Upper lobe of left lung (tissue), 6 donors: ENCODE measurements around the gene AKAP5. TPM values are rescaled to one million over a fixed set of nuclear protein-coding genes. Genes with fewer than 3 reads are reported as not detected.

Experiments used
- ATAC-seq, 2 donors: fragments of 200-7000 bp; cut with Tn5 transposase; one replicate each; pipeline ENCODE4 v1.9.1; 2022; ENCODE audit warnings: mild to moderate bottlenecking in 2 of 2, moderate library complexity in 2 of 2; ENCODE audit not compliant: low FRiP score in 2 of 2
- DNase-seq, 2 donors: peaks; one replicate each; pipeline ENCODE4 v3.0.0-alpha.2; 2019 to 2020
- H3K27ac ChIP-seq, 4 donors: fragments of 200-600 bp; sonication (generic); one replicate each; pipeline ENCODE4 v1.5.1; 2016 to 2019
- H3K27me3 ChIP-seq, 4 donors: fragments of 200-600 bp; sonication (generic); one replicate each; pipeline ENCODE4 v1.5.1; 2017 to 2019
- H3K36me3 ChIP-seq, 4 donors: fragments of 200-600 bp; sonication (generic); one replicate each; pipeline ENCODE4 v1.5.1; 2016 to 2019
- H3K4me1 ChIP-seq, 4 donors: fragments of 200-600 bp; sonication (generic); one replicate each; pipeline ENCODE4 v1.5.1; 2018 to 2019
- H3K4me3 ChIP-seq, 4 donors: fragments of 200-600 bp; sonication (generic); one replicate each; pipeline ENCODE4 v1.5.1; 2017 to 2019; ENCODE audit warnings: mild to moderate bottlenecking in 2 of 4, moderate library complexity in 1 of 4
- H3K9me3 ChIP-seq, 4 donors: fragments of 200-600 bp; sonication (generic); one replicate each; pipeline ENCODE4 v1.5.1; 2018 to 2019
- EP300 ChIP-seq, 4 donors: sonication (generic); formaldehyde crosslinking; IDR thresholded peaks; one replicate each; pipeline ENCODE4 v1.5.1; 2017; ENCODE audit warnings: antibody characterized with exemption in 4 of 4, control low read depth in 2 of 4
- POLR2A ChIP-seq, 4 donors: fragments of 450-650 bp; IDR thresholded peaks; one replicate each; pipeline ENCODE4 v1.5.1; 2016 to 2017; ENCODE audit warnings: antibody characterized with exemption in 4 of 4, mild to moderate bottlenecking in 2 of 4
- POLR2AphosphoS5 ChIP-seq, 2 donors: sonication (generic); formaldehyde crosslinking; IDR thresholded peaks; one replicate each; pipeline ENCODE4 v1.5.1; 2017; ENCODE audit warnings: antibody characterized with exemption in 2 of 2
- WGBS, 2 donors: methylation state at CpG; one replicate each; pipeline ENCODE4 v1.1.5; 2017 to 2018; 5-methylcytosine and 5-hydroxymethylcytosine counted together
- total RNA-seq, 6 donors: library from RNA; depleted of rRNA in 4 of 6; stranded (reverse); fragments of >200 nt in 4 of 6; gene quantifications; one replicate each; pipeline versions ENCODE4 v1.1.0 to v1.2.1, GENCODE V29; 2016 to 2021
- TF ChIP-seq, protein P1 (sequence below), 6 experiments: fragments of 450-650 bp in 4 of 6; fragments of 200-600 bp in 2 of 6; sonication (generic) in 2 of 6; IDR thresholded peaks; one replicate each; pipeline ENCODE4 v1.5.1; 2016 to 2019; ENCODE audit warnings: antibody characterized with exemption in 6 of 6
- donor health status: DM: no; HTN: no; CAD: no; lungs with moderate emphysema.
- donor health status: DM: no; HTN: yes; CAD: no; lungs with severe emphysema.

The AKAP5 gene
- total RNA-seq, 6 donors from 2014 or later: 1.0 to 5.4 (median 2.5) TPM

DNA sequence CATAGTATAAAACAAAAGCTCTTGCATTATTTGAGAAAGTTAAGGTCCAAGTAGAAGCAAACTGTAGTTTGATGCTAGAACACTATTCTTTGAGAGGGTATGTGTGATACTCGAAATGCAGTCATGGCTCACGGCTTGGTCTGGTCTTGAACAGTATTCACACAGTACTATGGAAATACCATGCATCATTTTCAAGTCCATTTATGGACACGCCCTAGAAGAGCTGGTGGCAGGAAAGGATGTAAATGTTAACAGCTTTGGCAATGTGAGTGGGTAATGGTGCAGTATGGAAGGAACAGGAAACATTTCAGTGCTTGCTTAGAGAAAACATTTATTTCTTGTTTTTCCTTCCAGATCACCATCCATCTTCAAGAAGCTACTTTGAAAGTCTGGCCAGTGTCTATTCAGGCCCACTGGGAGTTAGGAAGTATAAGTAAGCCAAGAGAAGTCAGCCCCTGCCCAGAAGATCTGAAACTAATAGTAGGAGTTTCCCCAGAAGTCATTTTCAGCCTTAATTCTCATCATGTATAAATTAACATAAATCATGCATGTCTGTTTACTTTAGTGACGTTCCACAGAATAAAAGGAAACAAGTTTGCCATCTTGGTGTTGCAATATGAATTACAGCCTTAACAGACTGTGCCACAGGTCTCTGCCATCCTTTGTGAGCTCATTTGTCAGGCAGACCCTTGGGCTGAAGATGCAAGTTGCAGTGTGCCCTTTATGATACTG lies 5.7 kb upstream of the AKAP5 start:
- ATAC-seq: no peak
- DNase-seq: no peak
- 66 to 69% methylated on average over 4 of the region's 4 CpGs for WGBS, 2 donors

DNA sequence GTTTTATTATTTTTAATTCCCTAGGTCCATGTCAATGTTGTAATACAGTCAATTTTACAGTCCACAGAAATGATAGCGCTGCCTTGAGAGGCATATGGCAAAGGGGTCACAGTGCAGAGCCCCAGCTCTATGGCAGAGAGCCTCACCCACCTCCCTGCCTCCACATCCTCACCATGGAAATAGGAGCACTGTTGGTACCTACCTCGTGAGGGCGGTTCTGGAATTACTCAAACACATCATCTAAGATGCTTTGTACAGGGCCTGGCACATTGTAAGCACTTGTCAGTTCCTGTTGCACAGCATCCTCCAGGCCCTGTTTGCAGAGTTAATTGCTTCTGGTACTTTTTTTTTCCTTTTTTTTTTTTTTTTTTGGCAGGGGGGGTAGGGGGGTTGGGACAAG lies 4.1 kb upstream of the AKAP5 start:
- Histone ChIP-seq H3K4me3 (no peak overlapping the region), H3K27me3 (peaks cover 0 to 11% (median 0%) of the 10 kb centered on the region in 4 donors), H3K9me3 (no peaks in the 10 kb centered on the region), H3K4me1 (peaks cover 9 to 17% (median 12%) of the 10 kb centered on the region in 4 donors), H3K36me3 (peaks cover 0 to 4% (median 1%) of the 10 kb centered on the region in 4 donors), H3K27ac (no peak overlapping the region)
- no peak for ATAC-seq
- TF ChIP-seq POLR2A (IDR thresholded peaks at IDR 0.05) (no peak), POLR2AphosphoS5 (IDR thresholded peaks at IDR 0.05) (no peak), EP300 (IDR thresholded peaks at IDR 0.05) (no peak)
- TF ChIP-seq, protein P1, sequence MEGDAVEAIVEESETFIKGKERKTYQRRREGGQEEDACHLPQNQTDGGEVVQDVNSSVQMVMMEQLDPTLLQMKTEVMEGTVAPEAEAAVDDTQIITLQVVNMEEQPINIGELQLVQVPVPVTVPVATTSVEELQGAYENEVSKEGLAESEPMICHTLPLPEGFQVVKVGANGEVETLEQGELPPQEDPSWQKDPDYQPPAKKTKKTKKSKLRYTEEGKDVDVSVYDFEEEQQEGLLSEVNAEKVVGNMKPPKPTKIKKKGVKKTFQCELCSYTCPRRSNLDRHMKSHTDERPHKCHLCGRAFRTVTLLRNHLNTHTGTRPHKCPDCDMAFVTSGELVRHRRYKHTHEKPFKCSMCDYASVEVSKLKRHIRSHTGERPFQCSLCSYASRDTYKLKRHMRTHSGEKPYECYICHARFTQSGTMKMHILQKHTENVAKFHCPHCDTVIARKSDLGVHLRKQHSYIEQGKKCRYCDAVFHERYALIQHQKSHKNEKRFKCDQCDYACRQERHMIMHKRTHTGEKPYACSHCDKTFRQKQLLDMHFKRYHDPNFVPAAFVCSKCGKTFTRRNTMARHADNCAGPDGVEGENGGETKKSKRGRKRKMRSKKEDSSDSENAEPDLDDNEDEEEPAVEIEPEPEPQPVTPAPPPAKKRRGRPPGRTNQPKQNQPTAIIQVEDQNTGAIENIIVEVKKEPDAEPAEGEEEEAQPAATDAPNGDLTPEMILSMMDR (IDR thresholded peaks at IDR 0.05): no peak
- 85 to 87% methylated on average over 3 of the region's 3 CpGs for WGBS, 2 donors
- no peak for DNase-seq

More for the DNA sequence above, 5.7 kb upstream of the AKAP5 start:
- TF ChIP-seq EP300 (IDR thresholded peaks at IDR 0.05) (no peak), POLR2A (IDR thresholded peaks at IDR 0.05) (no peak), POLR2AphosphoS5 (IDR thresholded peaks at IDR 0.05) (no peak)
- TF ChIP-seq, protein P1 (IDR thresholded peaks at IDR 0.05): no peak
- H3K27ac ChIP-seq: no peak overlapping the region
- H3K36me3 ChIP-seq: peaks cover 3 to 18% (median 4%) of the 10 kb centered on the region in 4 donors
- H3K4me1 ChIP-seq: peaks cover 2 to 3% (median 2%) of the 10 kb centered on the region in 4 donors
- no peaks in the 10 kb centered on the region for H3K27me3 ChIP-seq
- no peak overlapping the region for H3K4me3 ChIP-seq
- no peaks in the 10 kb centered on the region for H3K9me3 ChIP-seq

- ATAC-seq (no peak), DNase-seq (no peak)
- peaks cover 0 to 11% (median 0%) of the 10 kb centered on the region in 4 donors for H3K27me3 ChIP-seq
- no peak overlapping the region for H3K4me3 ChIP-seq
- no peaks in the 10 kb centered on the region for H3K9me3 ChIP-seq
- WGBS, 2 donors: 96 to 97% methylated on average over 2 of the region's 2 CpGs
- H3K36me3 ChIP-seq: peaks cover 0 to 3% (median 1%) of the 10 kb centered on the region in 4 donors
- H3K4me1 ChIP-seq: peaks cover 9 to 20% (median 13%) of the 10 kb centered on the region in 4 donors
- no peak overlapping the region for H3K27ac ChIP-seq
- TF ChIP-seq EP300 (IDR thresholded peaks at IDR 0.05) (no peak), POLR2AphosphoS5 (IDR thresholded peaks at IDR 0.05) (no peak), POLR2A (IDR thresholded peaks at IDR 0.05) (no peak)
- TF ChIP-seq, protein P1 (IDR thresholded peaks at IDR 0.05): no peak
Measured at GRCh38 chr14:64463195-64463594, 2.1 kb upstream of the AKAP5 start.

DNA sequence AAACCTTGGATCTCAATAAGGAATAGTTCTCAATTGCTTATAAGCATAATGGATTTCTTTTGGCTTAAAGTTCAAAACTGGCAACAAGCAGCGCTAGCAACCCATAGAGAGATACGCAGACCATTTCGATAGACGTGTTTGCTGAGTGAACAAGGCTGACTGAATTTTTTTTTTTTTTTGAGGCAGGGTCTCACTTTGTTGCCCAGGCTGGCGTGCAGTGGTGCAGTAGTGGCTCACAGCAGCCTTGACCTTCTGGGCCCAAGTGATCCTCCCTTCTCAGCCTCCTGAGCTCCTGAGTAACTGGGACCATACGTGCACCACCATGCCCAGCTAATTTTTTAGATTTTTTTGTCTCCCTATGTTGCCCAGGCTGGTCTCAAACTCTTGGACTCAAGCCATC lies 1.4 kb upstream of the AKAP5 start:
- no peak for ATAC-seq
- DNase-seq: no peak
- Histone ChIP-seq H3K9me3 (no peaks in the 10 kb centered on the region), H3K4me1 (peaks cover 9 to 20% (median 13%) of the 10 kb centered on the region in 4 donors), H3K36me3 (peaks cover 0 to 3% (median 0%) of the 10 kb centered on the region in 4 donors), H3K4me3 (no peak overlapping the region), H3K27me3 (peaks cover 0 to 11% (median 0%) of the 10 kb centered on the region in 4 donors), H3K27ac (no peak overlapping the region)
- WGBS, 2 donors: 90 to 96% methylated on average over 6 of the region's 6 CpGs
- no peak for TF ChIP-seq POLR2A (IDR thresholded peaks at IDR 0.05)
- no peak for TF ChIP-seq POLR2AphosphoS5 (IDR thresholded peaks at IDR 0.05)
- TF ChIP-seq, protein P1 (IDR thresholded peaks at IDR 0.05): no peak
- no peak for TF ChIP-seq EP300 (IDR thresholded peaks at IDR 0.05)
